ENCODE data around the gene DTX3.
"Not testable (repeated sequence)": the region's sequence is repeated elsewhere in the genome, so short reads cannot be mapped to it uniquely, and the experiment has no call there.

The DTX3 gene

GRCh38 chr12:57632073-57632957, 27.7 kb downstream of the DTX3 start:
- no peak for DNase-seq (ENCODE audit: low spot score)

GRCh38 chr12:57632958-57633840, 28.6 kb downstream of the DTX3 start, which contains the start of gene B4GALNT1:
TSS of gene B4GALNT1 (minus strand) at chr12:57633201. CDS start at chr12:57632132, 1,069 bp downstream.
- DNase-seq (ENCODE audit: low spot score) = peak; percentile 69

DNA sequence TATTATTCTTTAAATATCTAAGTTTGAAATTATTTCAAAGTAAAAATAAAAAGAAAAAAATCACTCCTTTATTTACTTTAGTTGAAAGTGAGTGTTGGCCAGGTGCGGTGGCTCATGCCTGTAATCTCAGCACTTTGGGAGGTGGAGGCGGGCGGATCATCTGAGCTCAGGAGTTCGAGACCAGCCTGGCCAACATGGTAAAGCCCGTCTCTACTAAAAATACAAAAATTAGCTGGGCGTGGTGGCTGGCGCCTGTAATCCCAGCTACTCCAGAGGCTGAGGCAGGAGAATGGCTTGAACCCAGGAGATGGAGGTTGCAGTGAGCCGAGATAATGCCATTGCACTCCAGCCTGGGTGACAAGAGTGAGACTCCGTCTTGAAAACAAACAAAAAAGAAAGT, 32.1 kb downstream of the DTX3 start:
- not testable (repeated sequence) for DNase-seq (ENCODE audit: low spot score)

GRCh38 chr12:57637364-57637763, 32.7 kb downstream of the DTX3 start:
- no peak for DNase-seq (ENCODE audit: low spot score)

DNA sequence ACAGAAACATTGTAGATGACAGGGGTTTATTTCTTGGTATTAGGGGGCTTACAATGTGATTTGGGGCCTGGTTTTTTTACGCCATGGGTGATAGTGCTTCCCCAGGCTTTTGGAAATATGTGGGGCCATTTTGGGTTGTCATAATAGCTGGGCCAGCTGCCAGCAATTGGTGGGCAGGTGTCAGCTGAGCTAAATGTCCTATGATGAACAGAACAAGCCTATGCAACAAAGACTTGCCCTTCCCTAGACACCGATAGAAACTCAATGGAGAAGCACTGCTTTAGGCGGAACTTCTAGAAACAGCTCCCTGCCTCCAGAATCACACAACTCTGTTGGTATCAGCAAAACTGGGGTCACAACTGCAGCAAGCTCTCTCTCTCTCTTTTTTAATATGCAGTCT, 33.5 kb downstream of the DTX3 start:
- no peak for DNase-seq (ENCODE audit: low spot score)

DNA sequence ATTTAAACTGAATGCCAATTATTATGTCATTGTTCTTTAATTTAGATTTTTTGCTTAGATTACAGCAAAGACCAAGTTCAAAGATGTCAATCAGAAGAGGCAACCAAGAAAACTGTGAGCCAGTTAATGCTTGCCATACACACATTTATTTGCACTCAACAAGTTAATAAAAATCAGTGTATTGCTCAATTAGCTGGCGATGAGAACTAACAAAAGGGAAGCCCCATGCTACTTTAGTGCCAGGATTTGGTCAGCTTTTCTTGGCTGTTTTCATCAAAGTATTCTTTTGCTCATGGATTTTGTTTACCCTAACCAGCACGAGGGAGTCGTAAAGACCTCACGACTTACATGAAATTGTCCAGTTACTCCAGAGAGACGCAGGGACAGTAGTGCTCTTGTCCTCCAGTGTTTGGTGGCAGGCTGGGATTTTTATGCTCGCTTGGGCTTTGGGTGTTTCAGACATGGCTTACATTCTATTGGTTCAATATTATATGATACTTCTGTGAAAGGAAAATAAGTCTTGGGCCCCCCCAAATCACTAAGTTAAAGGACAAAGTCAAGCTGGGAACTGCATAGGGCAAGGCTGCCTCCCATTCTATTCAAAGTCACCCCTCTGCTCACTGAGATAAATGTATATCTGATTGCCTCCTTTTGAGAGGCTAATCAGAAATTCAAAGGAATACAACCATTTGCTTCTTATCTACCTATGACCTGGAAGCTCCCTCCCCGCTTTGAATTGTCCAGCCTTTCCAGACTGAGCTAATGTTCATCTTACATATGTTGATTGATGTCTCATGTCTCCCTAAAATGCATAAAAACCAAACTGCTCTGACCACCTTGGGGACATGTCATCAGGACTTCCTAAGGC, 35.8 kb downstream of the DTX3 start:
- DNase-seq (ENCODE audit: low spot score) = no peak

DNA sequence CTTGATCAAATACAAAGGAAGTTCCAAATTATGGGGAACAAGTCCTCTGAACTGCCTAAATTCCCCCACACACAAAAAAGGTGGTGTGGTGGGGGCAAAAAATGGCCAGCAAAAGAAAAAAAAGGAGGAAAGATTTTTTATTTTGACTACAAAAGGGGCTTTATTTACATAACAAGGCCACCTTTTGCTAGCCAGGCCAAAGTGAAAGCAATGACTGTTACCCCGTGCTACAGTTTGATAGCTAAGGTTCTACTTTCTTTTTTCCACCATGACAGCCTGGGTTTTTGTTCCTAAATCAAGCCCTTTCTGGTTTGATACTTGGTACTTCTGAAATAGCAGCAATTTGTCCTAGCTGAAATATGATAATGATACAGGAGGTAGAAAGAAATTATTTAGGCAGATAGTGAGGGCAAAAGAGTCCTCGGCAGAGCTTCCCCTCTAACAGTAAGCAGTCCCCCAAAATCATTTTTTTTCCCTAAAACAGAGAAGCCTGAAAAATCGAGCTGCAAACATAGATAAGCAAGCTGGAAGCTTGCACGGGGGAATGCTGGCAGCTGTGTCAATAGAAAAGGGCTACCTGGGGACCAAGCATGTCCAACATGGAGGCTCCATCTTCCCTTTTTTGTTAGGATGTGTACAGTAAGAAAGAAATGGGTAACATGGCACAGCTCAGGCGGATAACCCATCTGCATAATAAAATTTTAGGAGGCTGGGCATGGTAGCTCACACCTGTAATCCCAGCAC, 37.2 kb downstream of the DTX3 start:
- DNase-seq (ENCODE audit: low spot score) = no peak

- not testable (repeated sequence) for DNase-seq (ENCODE audit: low spot score)
These were observed 41.5 kb downstream of the DTX3 start for GRCh38 chr12:57645990-57646658.

GRCh38 chr12:57646659-57647049, 42.0 kb downstream of the DTX3 start:
- not testable (repeated sequence) for DNase-seq (ENCODE audit: low spot score)

- no peak for DNase-seq (ENCODE audit: low spot score)
These were observed 49.4 kb downstream of the DTX3 start for GRCh38 chr12:57654042-57654441.

GRCh38 chr12:57655541-57656240, 51.1 kb downstream of the DTX3 start:
- DNase-seq (ENCODE audit: low spot score) = no peak

DNA sequence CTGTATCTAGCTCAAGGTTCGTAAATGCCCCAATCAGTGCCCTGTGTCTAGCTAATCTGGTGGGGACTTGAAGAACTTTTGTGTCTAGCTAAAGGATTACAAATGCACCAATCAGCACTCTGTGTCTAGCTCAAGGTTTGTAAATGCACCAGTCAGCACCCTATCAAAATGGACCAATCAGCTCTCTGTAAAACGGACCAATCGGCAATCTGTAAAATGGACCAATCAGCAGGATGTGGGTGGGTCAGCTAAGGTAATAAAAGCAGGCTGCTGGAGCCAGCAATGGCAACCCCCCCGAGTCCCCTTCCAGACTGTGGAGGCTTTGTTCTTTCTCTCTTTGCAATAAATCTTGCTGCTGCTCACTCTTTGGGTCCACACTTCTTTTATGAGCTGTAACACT, 51.8 kb downstream of the DTX3 start:
- DNase-seq (ENCODE audit: low spot score) = not testable (repeated sequence)

DNA sequence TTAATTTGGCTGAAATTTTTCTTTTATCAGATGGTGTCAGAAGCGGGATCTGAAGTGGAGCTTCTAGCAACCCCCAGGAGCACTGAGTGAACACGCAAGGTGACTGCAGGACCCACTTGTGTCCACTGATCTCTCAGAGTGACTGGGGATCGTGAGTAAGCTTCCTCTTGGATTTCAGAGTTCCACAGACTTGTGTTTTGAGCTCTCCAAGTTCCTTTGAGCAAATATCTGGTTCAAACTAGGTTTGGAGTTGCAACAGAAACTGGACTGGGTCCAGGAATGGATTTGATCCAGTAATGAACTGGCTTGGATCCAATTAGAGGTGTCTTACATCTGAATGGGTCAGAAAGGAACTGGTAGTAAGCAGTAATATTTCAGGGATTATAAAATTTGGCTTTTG, 53.1 kb downstream of the DTX3 start:
- no peak for DNase-seq (ENCODE audit: low spot score)

GRCh38 chr12:57658890-57659289, 54.3 kb downstream of the DTX3 start:
- no peak for DNase-seq (ENCODE audit: low spot score)
